HepG2 (cell line): ENCODE measurements around the gene UBE2QL1. TPM values are rescaled to one million over a fixed set of nuclear protein-coding genes. Genes with fewer than 3 reads are reported as not detected.

Experiments
- ATAC-seq: fragments of 200-7000 bp; cut with Tn5 transposase; 3 replicates; pipeline ENCODE4 v1.9.1; 2020; ENCODE audit warnings: mild to moderate bottlenecking, moderate library complexity
- BruUV-seq: library from RNA; stranded (reverse); fragments of 400-500 nt; replicated peaks from 2 replicates; lab custom pipeline; 2021; lab: Mats Ljungman, UMichigan
- CTCF ChIA-PET: fragments of 300-600 bp; formaldehyde crosslinking; extraction: SDS; loops from one replicate; lab custom pipeline; 2021; ENCODE audit warnings: low total read pairs, inconsistent platforms, low intra/inter-chr PET ratio; lab: Yijun Ruan, JAX
- POLR2A ChIA-PET: fragments of 350-600 bp; sonication (Branson Sonifier 250); formaldehyde crosslinking; loops from one replicate; lab custom pipeline; 2020; ENCODE audit warnings: antibody characterized with exemption, inconsistent platforms; lab: Yijun Ruan, JAX
- DNase-seq: peaks from one replicate; pipeline ENCODE4 v3.0.0-alpha.2; 2015; ENCODE audit warnings: low spot score
- FAIRE-seq: peaks from 3 replicates; lab custom pipeline; 2011; peaks lifted over from hg19 to GRCh38; lab: Jason Lieb, UNC
- H2AFZ ChIP-seq: one replicate; pipeline ENCODE4 v1.6.1; 2011; ENCODE audit warnings: low read length, inconsistent platforms
- H3K27ac ChIP-seq: fragments of 300-600 bp; 3 replicates; pipeline ENCODE4 v1.8.0; 2011; ENCODE audit warnings: mixed run types, mild to moderate bottlenecking, mixed read lengths, low read length, inconsistent platforms; ENCODE audit not compliant: insufficient read depth; ENCODE audit errors: extremely low read length
- H3K27me3 ChIP-seq, 2 experiments: fragments of 200-600 bp in 1 of 2; 2 replicates in 1 of 2; 3 replicates in 1 of 2; pipeline versions ENCODE4 v1.6.0 to v1.8.0; 2011; ENCODE audit warnings: low read length in 2 of 2, mild to moderate bottlenecking in 2 of 2, moderate library complexity in 2 of 2, inconsistent platforms in 1 of 2; ENCODE audit not compliant: insufficient read depth in 2 of 2, control insufficient read depth in 1 of 2
- H3K36me3 ChIP-seq, 2 experiments: fragments of 200-600 bp in 1 of 2; replicated peaks in 1 of 2; 2 replicates in 1 of 2; 3 replicates in 1 of 2; pipeline versions ENCODE4 v1.5.1 to v1.8.0; 2011; ENCODE audit warnings: low read length in 2 of 2, inconsistent platforms in 1 of 2; ENCODE audit not compliant: insufficient read depth in 2 of 2, control insufficient read depth in 1 of 2
- H3K4me1 ChIP-seq: 2 replicates; pipeline ENCODE4 v1.5.1; 2012; ENCODE audit warnings: low read length, inconsistent platforms; ENCODE audit not compliant: insufficient read depth
- H3K4me2 ChIP-seq: 2 replicates; pipeline ENCODE4 v1.6.0; 2011; ENCODE audit warnings: low read depth, low read length, inconsistent platforms
- H3K4me3 ChIP-seq, 3 experiments: fragments of 200-600 bp in 1 of 3; sonication (generic), shearing (Covaris generic) in 1 of 3; replicated peaks in 1 of 3; 2 replicates each; pipeline ENCODE4 v1.5.1; 2011 to 2016; ENCODE audit warnings: low read length in 3 of 3, inconsistent platforms in 2 of 3, low read depth in 2 of 3, mild to moderate bottlenecking in 2 of 3, control low read depth in 1 of 3, mixed read lengths in 1 of 3; ENCODE audit not compliant: insufficient read depth in 1 of 3
- H3K79me2 ChIP-seq: one replicate; pipeline ENCODE4 v1.6.1; 2011; ENCODE audit warnings: low read length, inconsistent platforms; ENCODE audit not compliant: insufficient read depth
- H3K9ac ChIP-seq: 2 replicates; pipeline ENCODE4 v1.6.0; 2011; ENCODE audit warnings: mild to moderate bottlenecking, low read depth, low read length, inconsistent platforms; ENCODE audit not compliant: insufficient read depth
- H3K9me3 ChIP-seq: 2 replicates; pipeline ENCODE4 v1.5.1; 2012; ENCODE audit warnings: mild to moderate bottlenecking, low read length
- H4K20me1 ChIP-seq: 2 replicates; pipeline ENCODE4 v1.6.0; 2011; ENCODE audit warnings: inconsistent platforms, mild to moderate bottlenecking, low read length, moderate library complexity; ENCODE audit not compliant: insufficient read depth
- DRAP1 ChIP-seq: IDR thresholded peaks from 2 replicates; pipeline ENCODE4 v1.6.1; 2016; ENCODE audit warnings: missing genetic modification reagents, missing compliant biosample characterization
- EHMT2 ChIP-seq: fragments of 200-600 bp; sonication (generic); IDR thresholded peaks from 2 replicates; pipeline ENCODE4 v1.7.0; 2017; ENCODE audit warnings: antibody characterized with exemption, low read depth, low read length, borderline replicate concordance
- FOXA1 ChIP-seq, 2 experiments: fragments of 450-650 bp in 1 of 2; sonication (generic) in 1 of 2; formaldehyde crosslinking in 1 of 2; IDR thresholded peaks; 2 replicates each; pipeline versions ENCODE4 v1.4.0 to v1.6.1; 2016 to 2020; ENCODE audit warnings: missing genetic modification reagents in 1 of 2
- MBD4 ChIP-seq: IDR thresholded peaks from 2 replicates; pipeline ENCODE4 v1.6.1; 2012; ENCODE audit warnings: low read length, inconsistent platforms, borderline replicate concordance
- REXO4 ChIP-seq: sonication (generic); formaldehyde crosslinking; IDR thresholded peaks from 2 replicates; pipeline ENCODE4 v1.8.0; 2022; ENCODE audit warnings: missing genetic modification reagents, mild to moderate bottlenecking, borderline replicate concordance
- SRY ChIP-seq: sonication (generic); formaldehyde crosslinking; IDR thresholded peaks from 2 replicates; pipeline ENCODE4 v1.8.0; 2022; ENCODE audit warnings: mild to moderate bottlenecking, missing genetic modification reagents
- TMF1 ChIP-seq: sonication (generic); formaldehyde crosslinking; IDR thresholded peaks from 2 replicates; pipeline ENCODE4 v1.8.1; 2022; ENCODE audit warnings: low read depth, missing genetic modification reagents
- ZFP36L1 ChIP-seq: sonication (generic); formaldehyde crosslinking; IDR thresholded peaks from 2 replicates; pipeline ENCODE4 v1.8.0; 2022; ENCODE audit warnings: mild to moderate bottlenecking, missing genetic modification reagents, moderate library complexity
- ZNF44 ChIP-seq: sonication (generic); formaldehyde crosslinking; IDR thresholded peaks from 2 replicates; pipeline ENCODE4 v1.5.1; 2020; ENCODE audit warnings: mild to moderate bottlenecking, missing genetic modification reagents
- ZNF646 ChIP-seq: sonication (generic); formaldehyde crosslinking; IDR thresholded peaks from 2 replicates; pipeline ENCODE4 v1.9.0; 2021; ENCODE audit warnings: mild to moderate bottlenecking, missing genetic modification reagents
- ZNF691 ChIP-seq: sonication (generic); formaldehyde crosslinking; IDR thresholded peaks from 2 replicates; pipeline ENCODE4 v1.4.0; 2020; ENCODE audit warnings: missing genetic modification reagents, low read depth, mild to moderate bottlenecking, borderline replicate concordance
- ZNF749 ChIP-seq: sonication (generic); formaldehyde crosslinking; IDR thresholded peaks from 2 replicates; pipeline ENCODE4 v1.8.0; 2022; ENCODE audit warnings: mild to moderate bottlenecking, missing genetic modification reagents, moderate library complexity, borderline replicate concordance
- ZNF850 ChIP-seq: sonication (generic); formaldehyde crosslinking; conservative IDR thresholded peaks from 2 replicates; pipeline ENCODE4 v1.9.0; 2021; ENCODE audit warnings: mild to moderate bottlenecking, missing genetic modification reagents
- ZNF883 ChIP-seq: sonication (generic); formaldehyde crosslinking; IDR thresholded peaks from 2 replicates; pipeline ENCODE4 v1.5.1; 2020; ENCODE audit warnings: mild to moderate bottlenecking, missing genetic modification reagents; ENCODE audit errors: not compliant biosample characterization
- WGBS: methylation state at CpG from one replicate; pipeline ENCODE4 v1.1.6; 2017; ENCODE audit warnings: low lambda C conversion rate; 5-methylcytosine and 5-hydroxymethylcytosine counted together
- in situ Hi-C: cut with HindIII; loops from 2 replicates; pipeline ENCODE4 v1.10.0; 2017; ENCODE audit warnings: low pct_unique_long_range_greater_than_20kb; ENCODE audit not compliant: extremely low pct_ligation_motif_present
- intact Hi-C: fragments of 100-400 bp; cut with micrococcal nuclease; formaldehyde crosslinking; loops from one replicate; pipeline ENCODE4 v1.10.0; 2022; ENCODE audit not compliant: unreplicated experiment
- polyA plus RNA-seq, 8 experiments: library from polyadenylated mRNA; depleted of rRNA in 3 of 8; stranded (reverse) in 7 of 8; unstranded in 1 of 8; fragments of >200 nt; fragmentation: Illumina TruSeq in 4 of 8; extraction: Trizol in 4 of 8; gene quantifications; 2 replicates each; pipeline versions ENCODE4 v1.2.1 to v1.2.3, GENCODE V29; 2011 to 2016; ENCODE audit warnings: low read depth in 4 of 8, missing spikeins in 1 of 8, mixed read lengths in 1 of 8; ENCODE audit not compliant: insufficient read depth in 1 of 8
- total RNA-seq, 5 experiments: library from RNA; depleted of rRNA; stranded (reverse); fragments of >200 nt; fragmentation: Illumina TruSeq; extraction: Trizol; gene quantifications; 2 replicates each; pipeline ENCODE4 v1.2.3, GENCODE V29; 2016; ENCODE audit warnings: low read depth in 1 of 5

UBE2QL1 gene
- total and polyA plus RNA-seq, 2 of the 13 experiments (the other 11 are each of a cell fraction or from before 2014, with no cell fraction given): not detected

- Histone ChIP-seq H3K4me3 (no peak overlapping the region), H3K4me1 (no peaks in the 10 kb centered on the region), H2AFZ (no peak overlapping the region), H3K27ac (no peak overlapping the region), H3K79me2 (no peaks in the 10 kb centered on the region), H3K36me3 (no peaks in the 10 kb centered on the region), H3K4me2 (no peak overlapping the region), H4K20me1 (no peaks in the 10 kb centered on the region), H3K9me3 (no peaks in the 10 kb centered on the region), H3K9ac (no peak overlapping the region), H3K27me3 (peaks cover 0 to 7% of the 10 kb centered on the region in 2 experiments; a peak in 1 of 5 replicates)
- ChIA-PET CTCF (no interaction called here), POLR2A (no interaction called here)
- WGBS: 28% methylated on average over 10 of the region's 10 CpGs
- TF ChIP-seq ZNF646 (CRISPR knock-in tag): no peak
- TF ChIP-seq ZFP36L1: no peak
- no peak for TF ChIP-seq ZNF883 (CRISPR knock-in tag)
- no peak for TF ChIP-seq EHMT2
- no peak for TF ChIP-seq FOXA1 (IDR thresholded peaks at IDR 0.05)
- TF ChIP-seq FOXA1 (CRISPR knock-in tag; IDR thresholded peaks at IDR 0.05): no peak
- no peak for TF ChIP-seq ZNF850 (CRISPR knock-in tag)
- no peak for TF ChIP-seq ZNF44 (CRISPR knock-in tag)
- no peak for TF ChIP-seq SRY (CRISPR knock-in tag)
- no peak for TF ChIP-seq TMF1
- TF ChIP-seq ZNF749: no peak
- TF ChIP-seq DRAP1 (CRISPR knock-in tag): no peak
- TF ChIP-seq ZNF691 (CRISPR knock-in tag): no peak
- no peak for TF ChIP-seq MBD4
- no peak for TF ChIP-seq REXO4 (CRISPR knock-in tag)
- BruUV-seq: no TSS peak
- in situ Hi-C loops (no loop called here), intact Hi-C loops (no loop called here)
- FAIRE-seq (no peak), ATAC-seq (no peak), DNase-seq (no peak)
Measured at GRCh38 chr5:6467591-6467990, 18.9 kb downstream of the UBE2QL1 start.
